GM13976 (cell line): ENCODE measurements around the gene KPNA1.

ENCODE experiments used
- DNase-seq: peaks from one replicate; pipeline ENCODE4 v3.0.0; 2012; ENCODE audit warnings: low spot score
- in situ Hi-C: fragments of 300-500 bp; cut with MboI; formaldehyde crosslinking; loops from one replicate; pipeline ENCODE4 v1.12.0; 2022; ENCODE audit warnings: low sequenced_read_pairs, mixed read lengths, inconsistent platforms; ENCODE audit not compliant: unreplicated experiment
- TF ChIP-seq, protein P1 (sequence below): IDR thresholded peaks from 2 replicates; pipeline ENCODE4 v1.5.1; 2012; ENCODE audit warnings: borderline replicate concordance, mild to moderate bottlenecking; ENCODE audit not compliant: insufficient read depth; ENCODE audit errors: extremely low read depth, missing control alignments, control extremely low read depth

KPNA1 gene

DNA sequence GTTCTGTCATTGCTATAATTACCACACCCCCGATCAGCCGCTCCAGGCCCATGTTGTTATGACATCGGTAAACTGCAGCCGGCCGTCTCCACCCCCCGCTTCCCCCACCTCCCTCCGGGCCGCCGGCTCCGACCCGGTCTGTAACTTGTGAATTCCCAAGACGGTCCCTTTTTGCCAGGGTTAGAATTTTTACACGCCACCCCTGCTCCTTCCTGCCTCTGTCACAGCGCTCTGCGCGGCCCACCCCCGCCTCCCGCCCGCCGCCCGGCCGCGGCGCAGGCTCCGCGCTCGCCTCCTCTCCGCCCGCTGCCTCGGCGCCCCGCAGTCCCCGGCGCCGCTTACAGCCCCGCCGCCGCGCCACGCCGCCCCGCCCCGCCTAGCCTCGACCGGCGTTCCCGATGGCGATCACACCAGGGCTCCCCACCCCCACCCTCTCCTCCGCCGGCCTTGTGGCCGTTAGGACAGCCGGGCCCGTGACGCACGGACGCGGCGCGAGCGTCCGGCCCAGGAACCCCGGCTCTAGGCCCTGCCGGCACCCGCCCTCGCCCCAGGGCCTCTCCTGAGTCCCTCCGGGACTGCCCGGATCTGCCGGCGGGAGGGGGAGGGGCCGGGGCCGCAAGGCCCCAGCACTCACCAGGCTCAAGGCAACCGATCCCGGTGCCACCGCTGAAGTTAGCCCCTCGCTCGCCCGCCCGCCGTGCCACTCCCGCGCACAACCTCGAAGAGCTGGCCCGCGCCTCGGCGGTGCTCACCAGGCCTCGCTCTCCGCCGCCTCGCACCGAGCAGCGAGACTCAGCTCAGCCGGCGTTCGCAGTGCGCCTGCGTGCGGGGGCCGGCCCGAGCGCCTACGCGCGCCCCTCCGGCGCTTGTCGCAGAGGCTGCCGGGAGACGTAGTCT, at the start of gene KPNA1:
KPNA1 (minus strand) TSS at position 817 of the 897 bp plus-strand sequence. CDS start 18,374 bp downstream, outside the sequence.
- TF ChIP-seq, protein P1, sequence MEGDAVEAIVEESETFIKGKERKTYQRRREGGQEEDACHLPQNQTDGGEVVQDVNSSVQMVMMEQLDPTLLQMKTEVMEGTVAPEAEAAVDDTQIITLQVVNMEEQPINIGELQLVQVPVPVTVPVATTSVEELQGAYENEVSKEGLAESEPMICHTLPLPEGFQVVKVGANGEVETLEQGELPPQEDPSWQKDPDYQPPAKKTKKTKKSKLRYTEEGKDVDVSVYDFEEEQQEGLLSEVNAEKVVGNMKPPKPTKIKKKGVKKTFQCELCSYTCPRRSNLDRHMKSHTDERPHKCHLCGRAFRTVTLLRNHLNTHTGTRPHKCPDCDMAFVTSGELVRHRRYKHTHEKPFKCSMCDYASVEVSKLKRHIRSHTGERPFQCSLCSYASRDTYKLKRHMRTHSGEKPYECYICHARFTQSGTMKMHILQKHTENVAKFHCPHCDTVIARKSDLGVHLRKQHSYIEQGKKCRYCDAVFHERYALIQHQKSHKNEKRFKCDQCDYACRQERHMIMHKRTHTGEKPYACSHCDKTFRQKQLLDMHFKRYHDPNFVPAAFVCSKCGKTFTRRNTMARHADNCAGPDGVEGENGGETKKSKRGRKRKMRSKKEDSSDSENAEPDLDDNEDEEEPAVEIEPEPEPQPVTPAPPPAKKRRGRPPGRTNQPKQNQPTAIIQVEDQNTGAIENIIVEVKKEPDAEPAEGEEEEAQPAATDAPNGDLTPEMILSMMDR = no peak
- DNase-seq = peak; percentile 96
- in situ Hi-C loops = no loop called here

DNA sequence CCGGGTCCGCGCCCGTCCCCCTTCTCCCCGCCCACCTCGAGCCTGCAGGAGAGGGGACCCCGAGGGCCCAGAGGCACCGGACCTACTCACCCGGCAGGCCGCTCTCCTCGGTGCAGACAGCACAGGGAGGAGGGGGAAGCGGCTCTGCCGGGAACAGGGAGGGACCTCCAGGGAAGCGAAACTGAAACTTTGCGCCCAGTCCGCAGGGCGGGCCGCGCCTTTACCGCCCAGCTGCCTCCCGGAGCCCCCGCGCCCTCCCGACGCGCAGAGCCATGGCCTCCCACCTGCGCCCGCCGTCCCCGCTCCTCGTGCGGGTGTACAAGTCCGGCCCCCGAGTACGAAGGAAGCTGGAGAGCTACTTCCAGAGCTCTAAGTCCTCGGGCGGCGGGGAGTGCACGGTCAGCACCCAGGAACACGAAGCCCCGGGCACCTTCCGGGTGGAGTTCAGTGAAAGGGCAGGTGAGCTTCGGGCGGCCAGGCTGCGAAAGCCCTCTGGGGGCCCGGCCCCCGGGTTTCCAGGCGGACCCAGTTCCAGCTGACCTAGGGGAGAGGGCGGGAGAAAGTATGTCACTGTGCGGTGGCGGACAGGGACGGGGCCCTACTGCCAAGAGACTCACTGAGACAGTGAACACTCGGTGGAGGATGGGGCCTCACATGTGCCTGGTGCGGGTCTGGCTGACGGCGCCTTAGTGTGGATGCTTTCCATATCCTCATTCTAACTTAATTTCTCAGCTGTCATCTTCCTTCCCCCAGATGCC, 49.6 kb upstream of the KPNA1 start, which contains the start of the genes DTX3L and PARP9:
DTX3L (plus strand) TSS at position 184 of the 758 bp plus-strand sequence; CDS start at position 273, 89 bp downstream.
PARP9 (minus strand) TSS at position 146 of the 758 bp plus-strand sequence. CDS start 4,680 bp downstream, outside the sequence.
- in situ Hi-C loops = no loop called here
- TF ChIP-seq, protein P1 = no peak
- peak; percentile 83 for DNase-seq

DNA sequence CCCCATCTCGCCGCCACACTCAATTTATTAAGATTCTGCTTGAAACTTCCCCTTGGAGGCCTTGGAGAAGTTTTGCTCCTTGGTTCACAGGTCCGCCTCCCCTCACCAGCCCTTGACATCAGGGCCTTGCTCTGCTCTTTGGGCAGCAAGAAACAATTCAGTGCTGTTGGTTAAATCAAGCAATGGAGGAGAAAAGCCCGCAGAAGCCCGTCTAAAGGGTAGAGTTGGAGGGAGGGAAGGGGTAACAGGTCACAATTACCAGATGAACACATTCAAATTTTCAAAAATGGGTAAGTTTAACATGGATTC, 48.9 kb upstream of the KPNA1 start:
- DNase-seq = peak; percentile 29
- in situ Hi-C loops = no loop called here

DNA sequence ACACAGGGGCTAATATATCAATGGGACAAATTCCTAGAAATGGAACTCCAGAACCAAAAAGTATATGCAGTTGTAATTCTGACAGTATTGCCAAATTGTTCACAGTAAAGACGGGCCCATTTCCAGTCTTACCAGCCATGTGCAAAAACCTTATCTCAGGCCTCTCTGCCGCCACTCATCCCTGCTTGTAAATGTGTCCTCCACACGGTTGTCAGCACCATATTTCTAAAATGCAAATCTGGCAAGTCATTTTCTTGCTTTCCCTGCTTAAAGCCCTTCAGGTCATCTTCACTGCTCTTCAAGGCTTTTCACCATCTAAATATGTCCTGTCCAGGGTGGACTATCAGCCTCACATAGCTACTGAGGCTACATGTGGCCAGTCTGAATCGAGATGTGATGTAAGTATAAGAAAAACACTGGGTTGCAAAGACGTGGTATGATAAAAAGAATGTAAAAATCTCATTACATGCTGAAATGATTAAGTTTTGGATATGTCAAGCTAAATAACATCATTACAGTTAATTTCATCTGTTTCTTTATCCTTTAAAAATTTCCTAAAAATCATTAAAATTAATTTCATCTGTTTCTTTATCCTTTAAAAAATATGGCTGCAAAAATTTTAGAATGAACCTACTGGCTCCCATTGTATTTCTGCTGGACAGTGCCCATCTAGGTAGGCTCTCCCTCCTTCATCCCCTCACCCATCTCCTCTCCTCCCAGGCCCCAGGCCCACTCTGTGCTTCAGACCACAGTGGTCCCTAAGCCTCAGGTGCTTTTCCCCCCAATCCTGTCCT, 48.4 kb upstream of the KPNA1 start:
- peak; percentile 30 for DNase-seq
- in situ Hi-C loops = no loop called here
- TF ChIP-seq, protein P1 = no peak

More for the DNA sequence above, 48.9 kb upstream of the KPNA1 start:
- TF ChIP-seq, protein P1 = no peak

DNA sequence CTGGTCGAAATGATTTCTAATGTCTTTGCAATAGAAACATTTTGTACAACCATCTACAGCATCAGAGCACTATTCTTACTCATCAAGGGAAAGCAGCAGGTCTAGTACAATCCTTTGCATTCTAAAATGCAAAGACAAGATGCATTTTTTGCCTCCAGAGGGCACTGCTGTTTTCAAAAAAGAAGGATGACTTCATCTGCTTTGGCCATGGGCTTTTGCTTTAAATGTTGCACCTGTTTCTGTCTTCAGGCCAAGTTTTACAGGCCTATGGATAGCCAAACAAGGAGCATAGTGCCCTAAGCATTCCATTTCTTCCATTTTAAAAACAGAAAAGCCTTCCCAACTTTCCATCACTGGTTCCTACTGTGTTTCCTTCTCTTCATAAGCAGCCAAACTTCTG, 45.9 kb upstream of the KPNA1 start:
- TF ChIP-seq, protein P1 = peak; percentile 48
- DNase-seq = peak; percentile 77
- in situ Hi-C loops = no loop called here

DNA sequence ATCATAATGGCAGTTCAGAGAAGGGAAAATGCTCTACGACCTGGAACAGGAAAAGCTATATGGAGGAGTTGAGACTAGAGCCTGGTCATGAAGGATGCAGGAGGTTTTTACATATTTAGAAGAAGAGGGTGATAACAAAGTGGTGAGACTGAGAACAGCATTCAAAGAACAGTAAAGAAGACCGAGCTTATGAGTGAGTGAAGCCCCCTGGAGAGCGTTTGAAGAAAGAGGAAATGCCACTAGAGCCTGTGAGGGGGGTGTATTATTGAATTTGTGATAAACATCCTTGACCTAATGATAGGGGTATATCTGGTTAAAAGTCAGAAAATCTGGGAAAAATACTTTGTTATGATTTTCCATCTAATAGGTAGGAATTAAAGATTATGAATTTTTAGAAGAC, 45.2 kb upstream of the KPNA1 start:
- TF ChIP-seq, protein P1 = no peak
- no peak for DNase-seq
- in situ Hi-C loops = loop anchor here (5.0 kb wide), 1 partner anchor 117 kb away; no protein-coding TSS in a partner anchor
